ENCODE measurements around the gene MRPL2. TPM values are rescaled to one million over a fixed set of nuclear protein-coding genes. Genes with fewer than 3 reads are reported as not detected.

MRPL2 gene
- total and polyA plus RNA-seq, 2 donors (not counting 1 experiment from before 2014, with no cell fraction given): 45.6 to 52.8 TPM

GRCh38 chr6:43013097-43013842 is 46.0 kb downstream of the MRPL2 start:
- peak overlapping the region; percentile 96 for H3K27ac Mint-ChIP-seq
- 2% methylated on average over 24 of the region's 25 CpGs for WGBS (ENCODE audit: insufficient coverage)
- H3K27me3 Mint-ChIP-seq: no peaks in the 10 kb centered on the region
- Histone ChIP-seq H3K9me3 (ENCODE audit: control extremely low read depth in 1 of 3, control insufficient read depth in 2 of 3, insufficient read depth in 1 of 3, low read length in 2 of 3) (no peaks in the 10 kb centered on the region), H3K36me3 (replicated peaks in 1 of 2; ENCODE audit: control extremely low read depth in 1 of 2, control insufficient read depth in 1 of 2, extremely low read depth in 1 of 2, insufficient read depth in 2 of 2, low read length in 1 of 2) (peaks cover under 1 to 44% of the 10 kb centered on the region in 2 experiments), H3K27me3 (replicated peaks in 1 of 4; ENCODE audit: control extremely low read depth in 1 of 4, control insufficient read depth in 3 of 4, insufficient read depth in 4 of 4, low read length in 3 of 4) (no peaks in the 10 kb centered on the region), H3K4me3 (ENCODE audit: control extremely low read depth in 1 of 5, extremely low read depth in 1 of 5, insufficient read depth in 1 of 5, low read depth in 2 of 5, low read length in 4 of 5) (peak overlapping the region; percentile 40 to 79 (median 70)), H2AFZ (ENCODE audit: insufficient read depth, low read depth, low read length, poor library complexity, severe bottlenecking) (peak overlapping the region; percentile 91), H4K20me1 (ENCODE audit: control insufficient read depth, insufficient read depth, low read length, poor library complexity, severe bottlenecking) (peaks cover 38% of the 10 kb centered on the region), H3K79me2 (ENCODE audit: control insufficient read depth, insufficient read depth, low read length) (peaks cover 64% of the 10 kb centered on the region), H3K4me2 (replicated peaks; ENCODE audit: low read depth, low read length, poor library complexity, severe bottlenecking) (peak overlapping the region; percentile 89), H3K27ac (ENCODE audit: low read length in 2 of 2) (peak overlapping the region; percentile 35 to 69), H3K9ac (ENCODE audit: low read length) (peak overlapping the region; percentile 73), H3K4me1 (ENCODE audit: control insufficient read depth in 2 of 2, insufficient read depth in 2 of 2, low read length in 2 of 2) (peaks cover 20 to 29% of the 10 kb centered on the region in 2 donors)
- CTCF ChIA-PET: interaction anchor here (0.6 to 1.9 kb wide), 6 partner anchors 29 to 225 kb away, joined by 3 to 6 read pairs (median 5); partner anchors contain the start of genes CNPY3 and PPP2R5D
- intact Hi-C loops (cut with micrococcal nuclease): loop anchor here (1.0 to 5.0 kb wide), 4 partner anchors 8 to 450 kb away; partner anchors contain the start of genes ABCC10, PEX6 and RRP36
- POLR2A ChIA-PET: interaction anchor here (0.8 to 2.5 kb wide), 8 partner anchors 29 to 1098 kb away, joined by 6 to 22 read pairs (median 10); partner anchors contain the start of genes CNPY3, CUL7, KLC4 and MRPL2
- TF ChIP-seq EZH2 (IDR thresholded peaks at IDR 0.05; ENCODE audit: borderline replicate concordance, insufficient read depth, low read depth, low read length, poor library complexity, severe bottlenecking) (no peak), CTCF (IDR thresholded peaks at IDR 0.05) (no peak)
- ATAC-seq (ENCODE audit: low read depth) (no peak), DNase-seq (no peak)
- H3K4me3 Mint-ChIP-seq: peak overlapping the region; percentile 91
- H3K9me3 Mint-ChIP-seq (ENCODE audit: insufficient read depth): no peaks in the 10 kb centered on the region
- peaks cover 55% of the 10 kb centered on the region for H3K4me1 Mint-ChIP-seq

Data from B cell (primary cell).